GM19239 (cell line): ENCODE results near the gene ADAMTSL5.
"Not testable (repeated sequence)": the region's sequence is repeated elsewhere in the genome, so short reads cannot be mapped to it uniquely, and the experiment has no call there.

Experiments
- DNase-seq: peaks from one replicate; pipeline ENCODE4 v3.0.0; 2011; ENCODE audit warnings: low spot score; ENCODE audit not compliant: insufficient read length
- FAIRE-seq: peaks from 2 replicates; lab custom pipeline; 2011; peaks lifted over from hg19 to GRCh38; lab: Jason Lieb, UNC

ADAMTSL5 gene

GRCh38 chr19:1531587-1531986 lies 18.8 kb upstream of the ADAMTSL5 start:
- FAIRE-seq (no peak), DNase-seq (no peak)

GRCh38 chr19:1530856-1531255 lies 18.0 kb upstream of the ADAMTSL5 start:
- DNase-seq, FAIRE-seq: not testable (repeated sequence)

GRCh38 chr19:1529430-1529816 lies 16.6 kb upstream of the ADAMTSL5 start:
- DNase-seq (no peak), FAIRE-seq (no peak)

GRCh38 chr19:1528596-1529429 lies 16.0 kb upstream of the ADAMTSL5 start:
- DNase-seq (no peak), FAIRE-seq (no peak)

- no peak for DNase-seq
- no peak for FAIRE-seq
Observed at GRCh38 chr19:1527650-1528309, 15.0 kb upstream of the ADAMTSL5 start.

- no peak for DNase-seq
- no peak for FAIRE-seq
Observed at GRCh38 chr19:1526979-1527649, 14.3 kb upstream of the ADAMTSL5 start.

GRCh38 chr19:1526066-1526778 lies 13.4 kb upstream of the ADAMTSL5 start:
- FAIRE-seq (no peak), DNase-seq (no peak)

GRCh38 chr19:1525343-1525742 lies 12.5 kb upstream of the ADAMTSL5 start:
- FAIRE-seq (no peak), DNase-seq (no peak)

- no peak for FAIRE-seq
Observed at GRCh38 chr19:1524972-1525325, 12.1 kb upstream of the ADAMTSL5 start.

GRCh38 chr19:1524287-1524971 lies 11.6 kb upstream of the ADAMTSL5 start:
- FAIRE-seq = no peak
- DNase-seq = no peak

More at GRCh38 chr19:1524972-1525325, 12.1 kb upstream of the ADAMTSL5 start:
- no peak for DNase-seq

- FAIRE-seq (no peak), DNase-seq (no peak)
Observed at GRCh38 chr19:1523412-1524286, 10.8 kb upstream of the ADAMTSL5 start, which contains the start of gene PLK5. TSS of gene PLK5 (plus strand) at chr19:1524077. CDS start at chr19:1526997, 2,920 bp downstream.

- FAIRE-seq (no peak), DNase-seq (no peak)
Observed at GRCh38 chr19:1522838-1523237, 10.0 kb upstream of the ADAMTSL5 start.

- no peak for FAIRE-seq
- no peak for DNase-seq
Observed at GRCh38 chr19:1522061-1522460, 9.2 kb upstream of the ADAMTSL5 start.

- FAIRE-seq = no peak
- no peak for DNase-seq
Observed at GRCh38 chr19:1521636-1522035, 8.8 kb upstream of the ADAMTSL5 start.

- FAIRE-seq = no peak
- DNase-seq = no peak
Observed at GRCh38 chr19:1520203-1520780, 7.5 kb upstream of the ADAMTSL5 start.

- DNase-seq, FAIRE-seq: not testable (repeated sequence)
Observed at GRCh38 chr19:1519802-1520201, 7.0 kb upstream of the ADAMTSL5 start.

GRCh38 chr19:1518471-1518870 lies 5.7 kb upstream of the ADAMTSL5 start:
- FAIRE-seq (no peak), DNase-seq (no peak)

- DNase-seq = no peak
- no peak for FAIRE-seq
Observed at GRCh38 chr19:1516395-1516753, 3.6 kb upstream of the ADAMTSL5 start.
